GM19455 (cell line): ENCODE data around the gene CCDC149.

Experiments used
- ATAC-seq: cut with Tn5 transposase; IDR thresholded peaks from one replicate; pipeline ENCODE4 v1.9.1; 2021; ENCODE audit not compliant: unreplicated experiment

Gene CCDC149

DNA sequence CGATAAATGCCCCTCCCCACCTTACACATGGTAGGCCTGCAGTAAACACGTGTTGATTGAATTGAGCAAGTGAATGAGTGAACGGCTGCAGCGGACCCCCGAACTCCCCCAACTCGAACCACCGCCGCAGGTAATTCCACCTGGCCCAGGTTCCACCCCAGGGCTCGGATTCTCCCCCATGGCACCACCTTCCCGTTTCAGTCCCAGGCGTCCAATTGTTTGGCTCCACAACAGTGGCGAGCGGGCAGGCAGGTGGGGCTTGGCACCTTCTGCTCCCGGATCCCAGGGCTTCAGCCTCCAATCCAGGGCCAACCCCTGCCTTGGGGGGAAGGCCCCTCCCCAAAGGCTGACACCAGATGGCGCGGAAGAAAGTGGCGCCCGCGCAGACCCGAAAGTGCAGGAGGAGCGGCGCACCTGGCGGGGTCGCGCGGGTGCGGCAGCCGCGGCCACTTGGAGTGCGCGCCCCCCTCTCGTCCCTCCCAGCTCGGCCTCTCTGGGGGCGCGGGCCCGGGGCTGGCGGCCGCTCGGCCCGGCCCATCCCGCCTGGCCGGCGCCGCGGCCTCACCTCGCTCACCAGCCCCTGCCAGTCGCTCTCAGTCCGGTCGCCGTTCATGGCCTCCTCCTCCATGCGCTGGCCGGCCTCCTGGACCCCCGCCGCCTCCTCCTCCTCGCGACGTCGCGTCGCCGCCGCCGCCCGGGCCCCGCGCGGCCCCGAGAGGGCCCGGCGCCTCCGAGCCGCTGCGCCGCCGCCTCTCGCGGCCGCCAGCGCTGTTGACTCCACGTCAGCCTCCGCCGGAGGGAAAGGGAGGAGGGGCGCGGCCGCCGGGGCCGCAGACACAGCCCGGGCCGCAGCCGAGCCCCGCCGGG is at the start of gene CCDC149:
TSS of gene CCDC149 (minus strand) at position 791 of the 867 bp plus-strand sequence. CDS start at position 613, 178 bp downstream.
- peak; percentile 67 for ATAC-seq

DNA sequence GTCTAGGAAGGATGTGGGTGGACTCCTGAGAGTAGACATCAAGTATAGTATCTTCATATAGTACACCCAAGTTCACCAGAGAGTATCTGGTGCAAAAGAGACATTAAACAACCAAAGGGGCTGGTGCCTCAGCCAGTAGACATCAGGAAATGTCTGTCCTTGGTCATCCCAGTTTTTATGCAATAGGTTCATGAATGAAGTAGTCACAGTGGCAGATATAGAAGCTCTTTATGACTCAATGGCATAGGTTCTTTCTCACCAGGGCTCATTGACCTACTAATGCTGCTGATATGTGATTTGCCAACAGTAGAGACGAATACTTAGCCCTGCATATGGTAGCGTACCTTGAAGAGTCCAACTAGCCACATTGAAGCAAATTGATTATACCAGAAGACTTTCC is 45.0 kb upstream of the CCDC149 start:
- ATAC-seq = no peak

DNA sequence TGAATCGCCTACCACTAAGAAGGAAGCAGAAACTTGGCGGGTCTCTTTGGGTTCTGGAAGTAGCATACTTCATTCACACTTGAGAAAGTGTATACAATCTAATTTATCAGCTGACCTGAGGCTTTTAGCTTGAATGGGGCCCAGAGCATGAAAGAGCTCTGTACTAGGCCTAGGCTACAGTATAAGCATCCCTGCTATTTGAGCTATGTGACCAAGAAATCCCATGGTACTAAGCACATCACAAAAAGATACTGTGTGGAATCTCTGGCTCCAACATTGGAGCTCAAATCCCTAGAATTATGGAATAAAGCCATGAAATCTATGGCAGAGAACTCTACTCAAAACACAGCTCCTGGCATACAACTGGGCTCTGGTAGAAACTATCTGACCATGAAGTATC is 43.9 kb upstream of the CCDC149 start:
- no peak for ATAC-seq

DNA sequence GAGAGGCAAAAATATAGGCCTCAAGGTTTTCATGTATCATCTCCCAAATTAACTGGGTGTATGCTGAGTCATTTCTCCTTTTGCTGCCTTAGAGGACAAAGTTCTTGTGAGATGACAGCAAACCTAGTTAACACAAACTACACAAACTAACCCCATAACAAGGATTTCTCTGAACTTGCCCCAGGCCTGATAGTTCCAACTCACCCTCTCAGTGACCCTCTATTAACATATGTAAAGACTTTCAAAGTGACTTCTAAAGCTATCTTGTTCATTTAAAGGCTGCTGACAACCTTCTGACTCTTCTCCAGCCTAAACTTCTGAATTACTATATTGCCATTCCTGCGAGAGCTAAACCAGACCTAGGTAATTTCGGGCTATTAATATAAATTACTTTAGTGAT is 43.2 kb upstream of the CCDC149 start:
- ATAC-seq = no peak

DNA sequence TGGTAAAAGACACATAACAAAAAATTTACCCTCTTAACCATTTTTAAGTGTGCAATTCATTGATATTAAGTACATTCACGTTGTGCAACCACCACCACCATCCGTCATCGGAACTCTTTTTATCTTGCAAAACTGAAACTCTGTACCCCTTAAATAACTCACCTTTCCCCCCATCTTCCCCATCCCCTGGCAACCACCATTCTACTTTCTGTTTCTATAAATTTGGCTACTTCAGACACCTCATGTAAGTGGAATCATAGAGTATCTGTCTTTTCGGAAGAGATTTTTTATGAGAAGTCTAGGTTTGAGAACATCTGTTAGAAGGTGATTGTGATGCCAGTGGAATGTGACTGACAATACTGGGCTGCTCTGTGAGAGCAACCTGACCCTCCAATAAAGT is 39.8 kb upstream of the CCDC149 start:
- no peak for ATAC-seq

DNA sequence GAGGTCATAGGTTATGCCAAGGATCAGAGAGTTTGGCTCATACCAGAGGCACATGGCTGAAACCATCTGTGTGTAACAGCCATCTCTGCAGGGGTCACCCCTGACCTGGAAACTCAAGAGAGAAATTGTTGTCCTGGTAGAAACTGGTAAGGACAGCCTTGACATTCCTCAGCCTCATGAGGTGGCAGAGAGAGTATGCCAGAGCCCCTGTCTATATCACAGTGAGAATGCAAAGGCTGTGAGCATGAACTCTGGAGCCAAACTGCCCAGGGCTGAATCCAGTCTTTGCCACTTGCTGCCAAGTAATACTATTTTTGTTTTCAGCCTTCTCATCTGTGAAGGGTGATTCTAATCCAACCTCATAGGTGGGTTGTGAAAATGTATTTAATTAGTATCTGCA is 37.1 kb upstream of the CCDC149 start:
- no peak for ATAC-seq

DNA sequence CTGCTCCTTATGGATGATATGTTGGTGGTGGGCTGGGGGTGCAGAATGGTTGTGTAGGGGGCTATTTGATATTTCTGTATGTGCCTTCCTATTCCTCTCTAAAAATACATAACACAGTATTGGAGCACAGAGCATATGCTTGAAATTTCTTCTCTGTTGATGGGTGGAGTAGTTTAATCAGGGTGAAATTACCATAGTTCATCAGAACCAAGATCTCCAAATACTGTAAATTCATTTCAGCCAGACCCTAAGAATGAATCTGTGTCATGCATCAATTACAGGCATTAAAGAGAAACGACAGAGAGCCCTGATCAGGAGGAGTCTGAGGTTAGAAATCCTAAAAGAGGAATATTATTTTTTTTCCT is 25.1 kb upstream of the CCDC149 start:
- ATAC-seq = no peak

DNA sequence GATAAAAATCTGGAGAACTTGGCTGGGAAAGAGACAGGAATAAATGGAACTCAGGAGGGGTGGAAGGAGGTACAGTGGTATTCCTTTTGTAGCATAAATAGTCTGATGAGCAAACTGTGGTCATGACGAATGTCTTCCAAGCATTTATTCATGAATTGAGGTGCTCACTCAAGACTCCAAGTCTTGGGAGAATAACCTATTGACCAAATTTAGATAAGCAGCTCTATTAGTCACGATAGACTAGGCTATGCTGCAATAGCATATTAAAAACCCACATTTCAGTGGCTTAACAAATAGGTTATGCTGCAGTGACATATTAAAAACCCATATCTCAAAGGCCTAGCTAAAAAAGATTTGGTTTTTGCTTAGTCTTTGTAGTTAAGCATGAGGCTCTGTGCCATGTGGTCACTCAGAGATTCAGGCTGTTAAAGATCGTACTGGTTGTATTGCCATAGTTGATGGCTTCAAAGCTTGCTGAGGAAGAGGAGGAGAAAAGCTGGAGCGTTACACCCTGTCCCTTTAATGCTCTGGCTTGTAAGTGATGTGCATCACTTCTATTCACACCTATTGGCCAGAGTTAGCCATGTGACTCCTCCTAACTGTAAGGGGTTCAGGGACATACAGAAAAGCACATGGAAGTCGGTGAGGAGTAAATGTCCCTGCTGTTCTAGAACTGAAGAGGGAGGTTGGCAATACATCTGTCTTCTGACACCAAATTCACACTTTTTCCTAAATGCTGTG is 24.5 kb upstream of the CCDC149 start:
- no peak for ATAC-seq

DNA sequence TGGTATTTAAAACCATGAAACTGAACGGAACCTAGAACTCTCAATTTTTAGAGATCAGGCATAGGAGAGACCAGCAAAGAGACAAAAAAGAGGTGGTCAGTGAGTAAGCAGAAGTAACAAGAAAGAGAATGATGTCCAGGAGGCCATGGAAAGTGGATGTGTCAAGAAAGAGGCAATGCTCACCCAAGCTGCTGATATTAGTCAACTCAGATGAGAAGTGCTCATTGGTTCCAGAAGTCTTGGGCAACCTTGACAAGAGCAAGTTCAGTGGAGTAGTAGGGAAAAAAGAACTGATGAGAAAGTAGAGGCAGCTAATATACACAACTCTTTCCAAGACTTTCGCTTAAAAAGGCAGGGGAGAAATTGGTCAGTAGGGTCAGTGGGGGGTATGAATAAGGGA is 23.0 kb upstream of the CCDC149 start:
- no peak for ATAC-seq

DNA sequence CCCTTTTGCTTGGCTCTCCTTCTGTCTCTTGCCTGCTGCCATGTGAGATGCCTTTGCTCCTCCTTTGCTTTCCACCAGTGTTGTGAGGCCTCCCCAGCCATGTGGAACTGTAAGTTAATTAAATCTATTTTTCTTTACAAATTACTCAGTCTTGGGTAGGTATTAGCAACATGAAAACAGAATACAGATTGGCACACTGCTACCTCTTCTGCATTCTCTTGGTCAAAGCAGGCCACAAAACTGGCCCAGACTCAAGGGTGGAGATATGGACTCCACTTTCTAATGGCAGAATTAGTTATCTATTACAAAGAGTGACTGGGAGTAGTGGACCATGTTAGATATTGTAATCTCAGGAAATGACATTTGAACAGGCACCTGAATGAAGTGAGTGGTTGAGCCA is 21.5 kb upstream of the CCDC149 start:
- ATAC-seq = no peak

DNA sequence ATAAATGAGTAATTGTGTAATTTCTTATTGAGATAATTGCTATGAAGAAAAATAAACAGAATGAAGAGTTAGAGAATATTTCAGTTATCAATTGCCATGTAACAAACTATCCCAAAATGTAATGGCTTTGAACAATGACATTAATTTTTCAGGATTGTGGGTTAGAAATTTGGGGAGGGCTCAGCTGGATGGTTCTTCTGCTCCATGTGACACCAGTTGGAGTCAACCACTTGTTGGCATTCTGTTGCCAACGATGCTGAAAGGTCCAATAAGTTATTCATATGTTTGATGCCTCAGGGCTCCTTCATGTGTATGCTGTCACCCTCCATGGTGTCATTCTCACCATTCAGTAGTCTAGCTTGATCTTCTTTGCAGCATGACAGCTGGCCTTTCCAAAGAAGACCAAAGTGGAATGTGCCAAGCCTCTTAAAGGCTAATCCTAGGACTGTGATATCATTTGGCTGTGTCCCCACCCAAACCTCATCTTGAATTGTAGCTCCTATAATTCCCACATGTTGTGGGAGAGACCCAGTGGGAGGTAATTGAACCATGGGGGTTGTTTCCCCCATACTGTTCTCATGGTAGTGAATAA is 20.9 kb upstream of the CCDC149 start:
- no peak for ATAC-seq

DNA sequence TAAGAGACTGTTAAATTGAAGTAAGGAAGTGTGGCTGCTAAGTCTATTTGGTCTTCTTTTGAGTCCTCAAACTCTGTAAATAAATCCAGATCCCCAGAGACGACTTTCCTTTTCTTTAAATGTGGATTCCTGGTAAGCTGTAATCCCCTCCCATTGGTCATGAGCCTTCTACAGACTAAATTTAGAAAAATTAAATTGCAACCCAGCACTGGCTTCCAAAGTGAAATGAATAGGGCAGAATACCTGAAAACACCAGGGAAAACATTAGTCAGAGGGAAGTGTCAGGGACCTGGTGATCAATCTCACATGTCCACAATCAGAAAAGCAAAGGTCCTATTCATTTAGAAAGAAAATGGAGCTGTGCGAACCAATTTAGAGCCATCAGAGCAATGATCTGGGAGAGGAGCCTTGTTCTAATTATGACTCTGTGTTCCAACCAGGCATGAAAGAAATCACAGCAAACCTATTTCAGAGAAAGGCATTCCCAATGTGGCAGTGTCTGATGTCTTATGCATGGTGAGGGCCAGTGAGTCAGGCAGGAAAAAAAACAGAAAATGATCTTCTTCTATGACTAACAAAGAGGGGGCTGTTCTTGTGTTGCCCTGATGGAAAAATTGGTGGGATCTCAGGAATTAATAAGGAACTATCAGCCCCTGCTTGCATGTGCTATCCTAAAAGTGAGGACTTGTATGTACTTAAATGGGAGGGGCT is 19.8 kb upstream of the CCDC149 start:
- no peak for ATAC-seq

DNA sequence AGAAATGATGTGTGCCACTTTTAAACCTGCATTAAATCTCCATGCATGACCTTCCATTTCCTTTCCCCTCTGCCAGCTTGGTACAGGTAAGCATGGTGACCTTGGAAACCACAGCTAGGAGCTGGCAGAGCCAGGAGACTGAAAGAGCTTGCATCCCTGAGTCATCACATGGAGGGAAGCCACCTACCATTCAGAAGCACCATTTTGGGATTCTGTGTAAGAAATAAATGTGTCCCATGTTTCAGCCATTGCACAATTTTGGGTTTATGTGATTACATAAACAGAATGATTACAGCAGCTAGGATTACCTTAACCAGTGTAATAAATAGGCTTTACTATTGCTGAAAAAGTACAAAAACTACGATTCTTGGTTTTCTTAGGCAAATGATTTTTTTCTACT is 17.3 kb upstream of the CCDC149 start:
- no peak for ATAC-seq

DNA sequence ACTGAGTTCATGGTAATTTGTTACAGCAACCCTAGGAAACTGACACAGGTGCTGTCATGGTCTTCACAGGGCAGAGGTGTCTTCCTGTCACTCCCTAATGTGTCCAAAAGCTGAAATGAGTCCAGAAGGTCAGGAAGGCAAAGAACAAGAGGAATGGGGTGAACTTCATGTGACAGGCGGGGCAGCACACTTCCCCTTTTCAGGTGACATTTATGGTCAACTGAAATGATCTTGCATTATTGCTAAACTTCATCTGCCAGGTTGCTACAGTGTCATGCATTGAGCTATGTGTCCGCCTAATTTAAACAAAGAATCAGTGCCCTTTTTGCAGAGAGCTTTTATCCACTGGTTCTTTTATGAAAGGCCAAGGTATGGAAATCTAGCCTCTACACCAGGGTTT is 15.9 kb upstream of the CCDC149 start:
- no peak for ATAC-seq

DNA sequence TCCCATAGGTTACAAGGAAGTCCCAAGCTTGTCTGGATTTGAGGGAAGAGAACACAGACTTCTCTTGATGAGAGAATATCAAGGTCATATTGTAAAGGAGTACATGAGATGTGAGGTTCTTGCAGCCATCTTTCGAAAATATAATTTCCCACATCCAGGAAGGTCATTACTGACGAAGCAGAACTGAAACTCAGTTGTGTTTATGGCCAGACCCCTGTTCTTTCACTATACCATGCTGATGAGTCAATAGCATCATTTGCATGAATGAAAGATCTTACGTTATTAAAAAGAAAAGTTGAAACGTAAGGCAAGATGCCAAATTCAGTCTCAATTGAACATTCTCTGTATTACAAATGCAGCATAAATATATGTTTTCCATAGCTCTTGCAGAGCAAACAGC is 14.2 kb upstream of the CCDC149 start:
- ATAC-seq = no peak

DNA sequence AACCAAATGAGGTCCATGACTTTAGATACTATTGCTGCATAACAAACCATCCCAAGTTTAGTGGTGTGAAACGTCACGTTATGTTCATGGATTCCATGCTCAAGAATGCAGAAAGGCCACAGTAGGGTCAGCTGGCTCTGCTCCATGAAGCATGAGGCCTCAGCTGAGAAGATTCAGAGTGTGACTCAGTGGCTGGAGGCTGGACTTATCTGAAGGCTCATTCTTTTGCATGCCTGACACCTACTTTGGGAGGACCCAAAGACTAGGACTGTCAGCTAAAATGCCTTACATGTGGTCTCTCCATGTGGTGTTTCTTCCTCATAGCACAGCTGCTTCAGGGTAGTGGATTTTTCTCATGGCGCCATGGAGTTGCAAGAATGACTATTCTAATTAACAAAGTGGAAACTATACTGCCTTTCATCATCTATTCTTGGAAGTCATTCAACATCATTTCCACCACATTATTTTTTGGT is 11.5 kb upstream of the CCDC149 start:
- ATAC-seq = no peak

DNA sequence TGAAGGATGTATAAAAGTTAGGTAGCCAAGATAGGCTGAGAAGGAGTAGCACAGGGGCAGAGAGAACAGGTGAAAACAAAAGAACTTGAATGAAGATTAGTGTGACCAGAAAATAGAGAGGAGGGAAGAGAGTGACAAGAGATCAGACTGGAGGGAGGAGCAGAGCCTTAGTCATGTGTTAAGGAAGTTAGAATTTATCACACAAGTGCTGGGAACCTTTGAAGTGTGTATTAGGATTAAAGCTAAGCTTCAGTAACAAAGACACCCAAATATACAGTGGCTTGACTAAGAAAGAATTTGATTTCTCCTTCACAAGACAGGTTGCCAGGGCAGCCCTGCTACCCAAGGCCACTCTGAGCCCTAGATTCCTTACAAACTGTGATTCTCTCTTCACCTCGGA is 10.7 kb upstream of the CCDC149 start:
- no peak for ATAC-seq

DNA sequence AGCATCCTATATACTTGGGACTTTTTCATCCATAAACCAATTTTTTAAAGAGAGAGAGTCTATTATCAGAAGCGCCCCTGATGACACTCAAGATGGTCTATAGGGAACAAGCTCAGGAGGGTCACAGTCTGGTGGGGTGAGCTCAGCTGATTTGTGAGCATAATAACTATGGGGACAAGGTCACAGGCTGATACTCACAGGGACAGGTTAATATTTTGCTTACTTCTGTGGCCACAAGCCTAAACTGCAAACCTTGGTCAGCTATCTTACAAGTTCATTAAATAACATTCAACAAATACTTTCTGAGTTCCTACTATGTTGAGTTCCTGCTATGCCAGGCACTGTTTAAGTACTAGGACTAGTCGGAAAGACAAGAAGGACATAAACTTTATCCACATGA is 10.2 kb upstream of the CCDC149 start:
- no peak for ATAC-seq

DNA sequence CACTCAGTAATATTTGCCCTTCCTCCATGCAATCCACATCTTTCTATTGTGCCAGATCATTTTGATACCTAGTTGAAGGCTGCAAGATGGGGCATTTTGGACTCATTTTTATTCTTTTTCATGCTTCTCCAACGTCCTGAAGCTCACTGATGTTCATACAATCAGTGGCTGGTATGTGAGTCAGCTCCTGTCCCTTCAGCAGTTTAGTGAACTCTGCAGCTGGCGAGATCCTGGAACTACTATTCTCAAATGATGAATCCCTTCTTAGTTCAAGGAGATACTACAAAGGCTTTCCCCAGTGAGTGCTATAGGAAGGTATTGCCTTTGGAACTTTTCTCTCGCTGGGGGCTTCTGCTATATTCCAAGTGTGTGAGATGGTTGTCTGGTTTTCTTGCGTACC is 9.6 kb upstream of the CCDC149 start:
- no peak for ATAC-seq

DNA sequence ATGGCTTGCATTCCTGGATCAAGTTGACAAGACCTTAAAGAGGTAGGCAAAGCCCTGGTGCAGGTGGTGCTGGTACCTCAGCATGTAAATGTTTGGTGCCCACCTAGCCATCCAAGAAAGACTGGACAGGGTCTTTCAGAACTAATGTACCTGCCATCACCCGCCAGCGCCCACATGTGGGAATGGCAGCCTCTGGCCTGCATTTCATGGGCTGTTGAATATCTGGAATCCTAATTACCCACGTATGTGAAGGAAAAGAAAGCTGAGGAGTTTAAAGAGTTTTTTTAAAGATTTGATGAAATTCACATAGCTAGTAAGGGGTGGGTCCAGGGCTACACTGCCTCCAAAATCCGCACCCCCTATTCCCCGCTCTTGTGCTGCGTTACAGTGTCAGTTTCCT is 8.6 kb upstream of the CCDC149 start:
- ATAC-seq = no peak

DNA sequence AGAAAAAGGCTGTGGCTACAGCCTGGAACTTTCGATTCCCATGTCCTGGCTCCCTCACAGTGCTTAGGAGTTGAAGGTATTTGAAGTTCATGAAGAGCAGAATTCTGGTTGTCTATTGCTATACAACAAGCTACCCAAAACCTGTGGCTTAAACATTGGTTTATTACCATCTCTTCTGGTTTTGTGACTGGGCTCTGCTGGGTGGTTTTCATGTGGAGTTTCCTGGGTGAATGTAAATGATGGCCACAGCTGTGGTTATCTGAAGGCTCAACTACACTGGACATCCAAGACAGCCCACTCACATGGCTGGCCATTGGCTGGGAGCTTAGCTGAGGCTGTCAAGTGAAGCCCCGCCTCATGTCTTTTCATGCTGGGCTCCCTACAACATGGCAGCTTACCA is 7.2 kb upstream of the CCDC149 start:
- no peak for ATAC-seq
